SK-N-SH (cell line): ENCODE results near the gene OR5V1. TPM values are rescaled to one million over a fixed set of nuclear protein-coding genes. Genes with fewer than 3 reads are reported as not detected.
"Not testable (repeated sequence)": the region's sequence is repeated elsewhere in the genome, so short reads cannot be mapped to it uniquely, and the experiment has no call there.

Experiments used
- CTCF ChIA-PET: fragments of 300-600, 350-600 bp; formaldehyde crosslinking; extraction: SDS; loops from one replicate; lab custom pipeline; 2021; lab: Yijun Ruan, JAX
- POLR2A ChIA-PET: fragments of 350-600 bp; sonication (Branson Sonifier 250); formaldehyde crosslinking; extraction: SDS; loops from one replicate; lab custom pipeline; 2020; ENCODE audit warnings: antibody characterized with exemption, inconsistent platforms; lab: Yijun Ruan, JAX
- DNase-seq: peaks from one replicate; pipeline ENCODE4 v3.0.0; 2012
- H2AFZ ChIP-seq: fragments of 200-600 bp; sonication (generic); 2 replicates; pipeline ENCODE4 v1.8.1; 2016; ENCODE audit warnings: antibody characterized with exemption, mild to moderate bottlenecking, low read depth
- H3F3A ChIP-seq: fragments of 200-600 bp; sonication (generic); replicated peaks from 2 replicates; pipeline ENCODE3; 2016; ENCODE audit warnings: antibody characterized with exemption, mild to moderate bottlenecking; ENCODE audit not compliant: insufficient read depth
- H3K27ac ChIP-seq, 2 experiments: fragments of 200-500 bp in 1 of 2; fragments of 200-600 bp in 1 of 2; sonication (Bioruptor generic) in 1 of 2; sonication (generic), shearing (Covaris generic) in 1 of 2; 2 replicates each; pipeline versions ENCODE4 v1.5.1 to v1.6.1; 2014 to 2016; ENCODE audit warnings: low read depth in 2 of 2, inconsistent platforms in 1 of 2, low read length in 1 of 2, mild to moderate bottlenecking in 1 of 2, mixed read lengths in 1 of 2
- H3K27me3 ChIP-seq: fragments of 200-600 bp; sonication (generic), shearing (Covaris generic); 2 replicates; pipeline ENCODE4 v1.6.1; 2016; ENCODE audit warnings: mixed run types; ENCODE audit not compliant: insufficient read depth
- H3K36me3 ChIP-seq, 2 experiments: fragments of 200-500 bp in 1 of 2; fragments of 200-600 bp in 1 of 2; sonication (Bioruptor generic) in 1 of 2; sonication (generic) in 1 of 2; replicated peaks in 1 of 2; 2 replicates each; pipeline versions ENCODE3 to v1.5.1; 2014 to 2016; ENCODE audit warnings: low read length in 1 of 2, mild to moderate bottlenecking in 1 of 2; ENCODE audit not compliant: insufficient read depth in 2 of 2, control insufficient read depth in 1 of 2
- H3K4me1 ChIP-seq, 2 experiments: fragments of 200-500 bp in 1 of 2; fragments of 200-600 bp in 1 of 2; sonication (Bioruptor generic) in 1 of 2; sonication (generic), shearing (Covaris generic) in 1 of 2; 2 replicates each; pipeline versions ENCODE4 v1.5.1 to v1.6.1; 2014 to 2016; ENCODE audit warnings: low read depth in 1 of 2, low read length in 1 of 2, mixed run types in 1 of 2; ENCODE audit not compliant: insufficient read depth in 2 of 2, control insufficient read depth in 1 of 2
- H3K4me2 ChIP-seq: fragments of 200-600 bp; sonication (generic), shearing (Covaris generic); 2 replicates; pipeline ENCODE4 v1.6.1; 2017; ENCODE audit warnings: mixed run types
- H3K4me3 ChIP-seq, 2 experiments: fragments of 200-500 bp in 1 of 2; fragments of 200-600 bp in 1 of 2; sonication (Bioruptor generic) in 1 of 2; sonication (generic), shearing (Covaris generic) in 1 of 2; 2 replicates each; pipeline versions ENCODE4 v1.5.1 to v1.8.1; 2014 to 2016; ENCODE audit warnings: low read depth in 2 of 2, inconsistent platforms in 1 of 2, low read length in 1 of 2, mild to moderate bottlenecking in 1 of 2, mixed read lengths in 1 of 2, moderate library complexity in 1 of 2
- H3K79me2 ChIP-seq: fragments of 200-600 bp; sonication (generic); 2 replicates; pipeline ENCODE4 v1.8.1; 2017; ENCODE audit warnings: mild to moderate bottlenecking; ENCODE audit not compliant: insufficient read depth
- H3K9ac ChIP-seq: fragments of 200-600 bp; sonication (generic); 2 replicates; pipeline ENCODE4 v1.6.1; 2017; ENCODE audit warnings: mixed run types
- H3K9me2 ChIP-seq: fragments of 200-600 bp; sonication (generic); 2 replicates; pipeline ENCODE4 v1.6.1; 2017; ENCODE audit warnings: mixed run types
- H3K9me3 ChIP-seq: fragments of 200-600 bp; sonication (generic); 2 replicates; pipeline ENCODE4 v1.6.1; 2017; ENCODE audit warnings: mixed run types, mild to moderate bottlenecking, moderate library complexity
- H4K20me1 ChIP-seq: fragments of 200-600 bp; sonication (generic); 2 replicates; pipeline ENCODE4 v1.6.1; 2017; ENCODE audit warnings: mild to moderate bottlenecking, mixed run types; ENCODE audit not compliant: insufficient read depth
- GATA2 ChIP-seq: sonication (generic); formaldehyde crosslinking; IDR thresholded peaks from 2 replicates; pipeline ENCODE4 v1.5.0; 2020; ENCODE audit warnings: mild to moderate bottlenecking, missing genetic modification reagents
- MEF2A ChIP-seq: IDR thresholded peaks from 2 replicates; pipeline ENCODE4 v1.4.0; 2012; ENCODE audit warnings: low read depth, borderline replicate concordance
- RCOR1 ChIP-seq: fragments of 150-350 bp; IDR thresholded peaks from 2 replicates; pipeline ENCODE4 v1.6.1; 2017; ENCODE audit warnings: antibody characterized with exemption, low read length
- SMC3 ChIP-seq: IDR thresholded peaks from 2 replicates; pipeline ENCODE4 v1.6.1; 2012; ENCODE audit warnings: low read depth, low read length, improper control_type of control experiment
- TCF12 ChIP-seq: IDR thresholded peaks from 2 replicates; pipeline ENCODE4 v1.4.0; 2012
- WGBS: methylation state at CpG from one replicate; pipeline ENCODE4 v1.1.6; 2017; ENCODE audit warnings: low lambda C conversion rate; 5-methylcytosine and 5-hydroxymethylcytosine counted together
- polyA plus RNA-seq, 3 experiments: library from polyadenylated mRNA; depleted of rRNA; stranded (reverse); fragments of >200 nt; gene quantifications; 2 replicates each; pipeline ENCODE4 v1.2.3, GENCODE V29; 2012

OR5V1 gene
- polyA plus RNA-seq, 1 of the 3 experiments (the other 2 are of a cell fraction), result not detected

- TF ChIP-seq MEF2A, result no peak
- TF ChIP-seq TCF12, result no peak
- no peak for TF ChIP-seq GATA2 (CRISPR knock-in tag)
These were observed 42.9 kb downstream of the OR5V1 start (continued) for GRCh38 chr6:29325777-29326176.

- H3K4me2 ChIP-seq, H3F3A ChIP-seq, H3K36me3 ChIP-seq, H3K9me2 ChIP-seq, H3K4me1 ChIP-seq, H3K27me3 ChIP-seq, CTCF ChIA-PET, POLR2A ChIA-PET, H2AFZ ChIP-seq, DNase-seq, H3K79me2 ChIP-seq, H3K9ac ChIP-seq, H3K27ac ChIP-seq, H3K9me3 ChIP-seq, H3K4me3 ChIP-seq, H4K20me1 ChIP-seq: not testable (repeated sequence)
These were observed 45.3 kb downstream of the OR5V1 start for GRCh38 chr6:29323332-29323731.

- Histone ChIP-seq H2AFZ (no peak overlapping the region), H3K4me3 (no peak overlapping the region), H3K36me3 (no peaks in the 10 kb centered on the region), H3K9me2 (no peaks in the 10 kb centered on the region), H3K4me2 (no peak overlapping the region), H3K27me3 (no peaks in the 10 kb centered on the region; the same call in 1 of the 2 replicates), H3K9me3 (no peaks in the 10 kb centered on the region), H3K9ac (no peak overlapping the region), H3K79me2 (no peaks in the 10 kb centered on the region), H4K20me1 (no peaks in the 10 kb centered on the region), H3K27ac (no peak overlapping the region), H3K4me1 (no peaks in the 10 kb centered on the region), H3F3A (no peaks in the 10 kb centered on the region)
- POLR2A ChIA-PET, result no interaction called here
- CTCF ChIA-PET, result no interaction called here
- no peak for DNase-seq
- WGBS, result 3% methylated on average over 2 of the region's 2 CpGs
- TF ChIP-seq SMC3 (no peak), RCOR1 (no peak)
These were observed 48.7 kb downstream of the OR5V1 start for GRCh38 chr6:29319931-29320330.

Other genes with a start within 250 kb of the OR5V1 start
- not detected in 2 replicates for gene OR2J2, start 198.0 kb downstream of the OR5V1 start, polyA plus RNA-seq (2012; rRNA removed)
- gene OR14J1, start 67.2 kb downstream of the OR5V1 start, polyA plus RNA-seq (2012; rRNA removed), result not detected in 2 replicates
- gene OR12D3, start 6.4 kb upstream of the OR5V1 start, polyA plus RNA-seq (2012; rRNA removed), result not detected in 2 replicates
- gene OR12D2, start 26.8 kb upstream of the OR5V1 start, polyA plus RNA-seq (2012; rRNA removed), result not detected in 2 replicates
- gene OR12D1, start 46.1 kb upstream of the OR5V1 start, polyA plus RNA-seq (2012; rRNA removed), result not detected in 2 replicates
- gene OR10C1, start 70.4 kb upstream of the OR5V1 start, polyA plus RNA-seq (2012; rRNA removed), result not detected in 2 replicates
- gene OR11A1, start 88.2 kb upstream of the OR5V1 start, polyA plus RNA-seq (2012; rRNA removed), result not detected in 2 replicates
- not detected in 2 replicates for gene OR2H1, start 88.3 kb upstream of the OR5V1 start, polyA plus RNA-seq (2012; rRNA removed)
- gene MAS1L, start 119.1 kb upstream of the OR5V1 start, polyA plus RNA-seq (2012; rRNA removed), result not detected in 2 replicates
- gene UBD, start 190.9 kb upstream of the OR5V1 start, polyA plus RNA-seq (2012; rRNA removed), result not detected in 2 replicates
- not detected in 2 replicates for gene OR2H2, start 216.3 kb upstream of the OR5V1 start, polyA plus RNA-seq (2012; rRNA removed)